Tibial nerve (tissue), 4 donors: Measurements from ENCODE around the gene SLC38A9. TPM values are rescaled to one million over a fixed set of nuclear protein-coding genes. Genes with fewer than 3 reads are reported as not detected.

Experiments used
- DNase-seq, 2 donors: peaks; one replicate each; pipeline ENCODE4 v3.0.0-alpha.2; 2019; ENCODE audit warnings: low spot score in 2 of 2
- H3K27ac ChIP-seq, 4 donors: fragments of 200-600 bp; sonication (generic) in 3 of 4; one replicate each; pipeline ENCODE4 v1.5.1; 2017 to 2019; ENCODE audit warnings: mild to moderate bottlenecking in 1 of 4
- H3K27me3 ChIP-seq, 2 donors: fragments of 200-600 bp; sonication (generic) in 1 of 2; one replicate each; pipeline versions ENCODE4 v1.5.1 to v1.6.0; 2017 to 2019
- H3K36me3 ChIP-seq, 3 donors: fragments of 200-600 bp; sonication (generic); one replicate each; pipeline ENCODE4 v1.5.1; 2018 to 2019
- H3K4me1 ChIP-seq, 4 donors: fragments of 200-600 bp; sonication (generic) in 3 of 4; one replicate each; pipeline ENCODE4 v1.5.1; 2017 to 2019
- H3K4me3 ChIP-seq, 4 donors: fragments of 200-600 bp; sonication (generic) in 3 of 4; one replicate each; pipeline ENCODE4 v1.5.1; 2017 to 2019; ENCODE audit warnings: mild to moderate bottlenecking in 1 of 4, moderate library complexity in 1 of 4
- H3K9me3 ChIP-seq, 4 donors: fragments of 200-600 bp; sonication (generic) in 3 of 4; one replicate each; pipeline ENCODE4 v1.5.1; 2017 to 2019
- EP300 ChIP-seq, 2 donors: sonication (generic); formaldehyde crosslinking; IDR thresholded peaks; one replicate each; pipeline ENCODE4 v1.6.1; 2017; ENCODE audit warnings: antibody characterized with exemption in 2 of 2, mild to moderate bottlenecking in 1 of 2
- POLR2A ChIP-seq, 2 donors: fragments of 450-650 bp; IDR thresholded peaks; one replicate each; pipeline ENCODE4 v1.6.1; 2017; ENCODE audit warnings: antibody characterized with exemption in 2 of 2, mild to moderate bottlenecking in 2 of 2, moderate library complexity in 2 of 2
- WGBS, 2 donors: methylation state at CpG; one replicate each; pipeline ENCODE4 v1.1.5; 2018; 5-methylcytosine and 5-hydroxymethylcytosine counted together
- total RNA-seq, 4 donors: library from RNA; depleted of rRNA; stranded (reverse); fragments of >200 nt; gene quantifications; one replicate each; pipeline ENCODE4 v1.1.0, GENCODE V29; 2016
- TF ChIP-seq, protein P1 (sequence below), 5 experiments: fragments of 200-600 bp in 3 of 5; fragments of 450-650 bp in 2 of 5; sonication (generic) in 3 of 5; IDR thresholded peaks; one replicate each; pipeline ENCODE4 v1.5.1; 2016 to 2019; ENCODE audit warnings: antibody characterized with exemption in 5 of 5, mild to moderate bottlenecking in 3 of 5, moderate library complexity in 2 of 5

SLC38A9 gene
- total RNA-seq, 4 donors from 2014 or later = 11.0 to 39.1 (median 23.6) TPM

DNA sequence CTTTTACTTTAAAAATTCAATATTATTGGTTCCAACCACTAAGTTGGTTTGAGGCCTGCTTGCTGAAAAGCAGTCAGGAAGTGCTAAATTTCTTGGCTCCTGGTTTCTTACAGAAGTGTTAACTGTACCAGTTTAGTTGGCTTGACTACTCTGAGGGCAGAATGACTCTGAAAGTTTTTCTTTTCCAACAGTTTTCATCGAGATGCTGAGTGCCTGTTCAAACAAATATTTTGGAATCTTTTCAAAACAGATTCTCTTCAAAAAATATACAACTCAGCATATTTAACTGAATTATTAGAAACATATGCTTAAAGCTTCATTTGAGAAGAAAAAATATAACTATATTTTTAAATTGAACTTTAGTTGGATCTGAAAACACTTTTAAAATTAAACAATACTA lies 37.0 kb downstream of the SLC38A9 start:
- no peak for DNase-seq
- H3K4me3 ChIP-seq = no peak overlapping the region
- 8 to 10% methylated on average over 1 of the region's 1 CpG for WGBS, 2 donors
- TF ChIP-seq, protein P1, sequence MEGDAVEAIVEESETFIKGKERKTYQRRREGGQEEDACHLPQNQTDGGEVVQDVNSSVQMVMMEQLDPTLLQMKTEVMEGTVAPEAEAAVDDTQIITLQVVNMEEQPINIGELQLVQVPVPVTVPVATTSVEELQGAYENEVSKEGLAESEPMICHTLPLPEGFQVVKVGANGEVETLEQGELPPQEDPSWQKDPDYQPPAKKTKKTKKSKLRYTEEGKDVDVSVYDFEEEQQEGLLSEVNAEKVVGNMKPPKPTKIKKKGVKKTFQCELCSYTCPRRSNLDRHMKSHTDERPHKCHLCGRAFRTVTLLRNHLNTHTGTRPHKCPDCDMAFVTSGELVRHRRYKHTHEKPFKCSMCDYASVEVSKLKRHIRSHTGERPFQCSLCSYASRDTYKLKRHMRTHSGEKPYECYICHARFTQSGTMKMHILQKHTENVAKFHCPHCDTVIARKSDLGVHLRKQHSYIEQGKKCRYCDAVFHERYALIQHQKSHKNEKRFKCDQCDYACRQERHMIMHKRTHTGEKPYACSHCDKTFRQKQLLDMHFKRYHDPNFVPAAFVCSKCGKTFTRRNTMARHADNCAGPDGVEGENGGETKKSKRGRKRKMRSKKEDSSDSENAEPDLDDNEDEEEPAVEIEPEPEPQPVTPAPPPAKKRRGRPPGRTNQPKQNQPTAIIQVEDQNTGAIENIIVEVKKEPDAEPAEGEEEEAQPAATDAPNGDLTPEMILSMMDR (IDR thresholded peaks at IDR 0.05) = no peak
- TF ChIP-seq POLR2A (IDR thresholded peaks at IDR 0.05) (no peak), EP300 (IDR thresholded peaks at IDR 0.05) (no peak)
- no peaks in the 10 kb centered on the region for H3K9me3 ChIP-seq
- H3K4me1 ChIP-seq = peaks cover 0 to 63% (median 12%) of the 10 kb centered on the region in 4 donors
- no peaks in the 10 kb centered on the region for H3K27me3 ChIP-seq
- H3K27ac ChIP-seq = peak overlapping the region in 2 of 4 donors; percentile 67 to 68
- H3K36me3 ChIP-seq = no peaks in the 10 kb centered on the region

- Histone ChIP-seq H3K27me3 (no peaks in the 10 kb centered on the region), H3K4me3 (no peak overlapping the region), H3K27ac (peak overlapping the region in 2 of 4 donors; percentile 67 to 68), H3K9me3 (no peaks in the 10 kb centered on the region), H3K36me3 (no peaks in the 10 kb centered on the region), H3K4me1 (peaks cover 0 to 56% (median 5%) of the 10 kb centered on the region in 4 donors)
- 32 to 47% methylated on average over 2 of the region's 2 CpGs for WGBS, 2 donors
- no peak for DNase-seq
- no peak for TF ChIP-seq POLR2A (IDR thresholded peaks at IDR 0.05)
- TF ChIP-seq EP300 (IDR thresholded peaks at IDR 0.05) = no peak
- TF ChIP-seq, protein P1 (IDR thresholded peaks at IDR 0.05) = no peak
These were observed 37.8 kb downstream of the SLC38A9 start for GRCh38 chr5:55674340-55674739.

DNA sequence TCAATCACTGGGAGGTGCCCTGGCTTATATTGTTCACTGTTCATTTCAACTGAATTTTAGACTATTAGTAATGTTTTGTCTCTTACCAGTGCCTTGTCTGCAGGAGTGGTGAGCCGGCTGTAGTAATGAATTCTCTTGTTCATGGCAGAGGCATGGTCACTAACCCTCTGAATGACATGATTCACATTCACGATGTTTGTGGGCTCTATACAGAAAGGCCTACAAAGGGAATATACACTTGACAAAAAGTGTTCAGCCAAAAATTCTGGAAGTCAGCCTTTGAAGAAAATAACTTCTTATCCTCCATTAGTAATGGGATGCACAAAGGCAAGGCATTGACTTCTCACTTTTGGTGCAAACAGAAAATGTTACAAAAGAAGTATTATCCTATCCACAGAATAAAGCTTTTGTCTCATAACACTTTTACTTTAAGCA lies 39.6 kb downstream of the SLC38A9 start:
- TF ChIP-seq, protein P1 (IDR thresholded peaks at IDR 0.05) = no peak
- TF ChIP-seq POLR2A (IDR thresholded peaks at IDR 0.05) (no peak), EP300 (IDR thresholded peaks at IDR 0.05) (no peak)
- Histone ChIP-seq H3K4me1 (peaks cover 0 to 49% (median 7%) of the 10 kb centered on the region in 4 donors), H3K9me3 (no peaks in the 10 kb centered on the region), H3K36me3 (peaks cover 0 to 4% (median 0%) of the 10 kb centered on the region in 3 donors), H3K4me3 (no peak overlapping the region), H3K27ac (peak overlapping the region; percentile 23 to 92 (median 54)), H3K27me3 (no peaks in the 10 kb centered on the region)
- WGBS, 2 donors = 44% methylated on average over 2 of the region's 2 CpGs
- no peak for DNase-seq

DNA sequence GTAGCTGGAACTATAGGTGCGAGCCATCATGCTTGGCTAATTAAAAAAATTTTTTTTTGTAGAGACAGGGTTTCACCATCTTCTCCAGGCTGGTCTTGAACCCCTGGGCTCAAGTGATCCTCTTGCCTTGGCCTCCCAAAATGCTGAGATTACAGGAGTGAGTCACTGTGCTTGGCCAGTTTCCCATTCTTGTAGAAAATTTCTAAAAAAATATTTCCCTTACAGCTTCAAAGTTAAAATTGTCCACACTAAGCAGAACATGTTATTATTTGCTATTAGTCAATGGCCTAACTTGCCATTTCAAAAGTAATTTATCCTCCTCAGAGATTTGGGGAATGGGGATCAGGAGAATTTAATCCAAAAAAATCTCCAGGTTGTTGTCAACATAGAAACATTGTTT lies 40.1 kb downstream of the SLC38A9 start:
- Histone ChIP-seq H3K36me3 (peaks cover 0 to 5% (median 0%) of the 10 kb centered on the region in 3 donors), H3K9me3 (no peaks in the 10 kb centered on the region), H3K4me1 (peaks cover 0 to 49% (median 7%) of the 10 kb centered on the region in 4 donors), H3K27ac (peak overlapping the region; percentile 34 to 92 (median 54)), H3K4me3 (no peak overlapping the region), H3K27me3 (no peaks in the 10 kb centered on the region)
- no peak for DNase-seq
- TF ChIP-seq, protein P1 (IDR thresholded peaks at IDR 0.05) = no peak
- TF ChIP-seq POLR2A (IDR thresholded peaks at IDR 0.05) (no peak), EP300 (IDR thresholded peaks at IDR 0.05) (no peak)
- WGBS, 2 donors = 89 to 100% methylated on average over 1 of the region's 1 CpG

- no peaks in the 10 kb centered on the region for H3K9me3 ChIP-seq
These were observed 43.8 kb downstream of the SLC38A9 start for GRCh38 chr5:55668356-55668755.

More at GRCh38 chr5:55668356-55668755, 43.8 kb downstream of the SLC38A9 start:
- Histone ChIP-seq H3K4me1 (peaks cover 0 to 20% (median 3%) of the 10 kb centered on the region in 4 donors), H3K4me3 (no peak overlapping the region), H3K27ac (peak overlapping the region in 2 of 4 donors; percentile 20 to 48), H3K27me3 (no peaks in the 10 kb centered on the region), H3K36me3 (peaks cover 0 to 11% (median 0%) of the 10 kb centered on the region in 3 donors)
- TF ChIP-seq POLR2A (IDR thresholded peaks at IDR 0.05) = no peak
- TF ChIP-seq, protein P1 (IDR thresholded peaks at IDR 0.05) = no peak
- no peak for TF ChIP-seq EP300 (IDR thresholded peaks at IDR 0.05)
- DNase-seq = no peak
